ENCODE data around the gene EFCC1. TPM values are rescaled to one million over a fixed set of nuclear protein-coding genes. Genes with fewer than 3 reads are reported as not detected.

Gene EFCC1
- total RNA-seq, 1 donor from 2014 or later: under 0.01 TPM

- no peak for DNase-seq (ENCODE audit: low read depth)
- Histone ChIP-seq H3K27me3 (ENCODE audit: control insufficient read depth, insufficient read depth, low read length) (peaks cover 27% of the 10 kb centered on the region), H3K4me3 (ENCODE audit: low read depth, low read length) (no peak overlapping the region), H3K36me3 (ENCODE audit: control insufficient read depth, insufficient read depth, low read length) (no peaks in the 10 kb centered on the region)
- TF ChIP-seq CTCF (IDR thresholded peaks at IDR 0.05; ENCODE audit: insufficient read depth, low read length, severe bottlenecking): no peak
- no peak for FAIRE-seq
Measured at GRCh38 chr3:129001806-129002572, 885 bp downstream of the EFCC1 start.

GRCh38 chr3:129002573-129003569, 1.8 kb downstream of the EFCC1 start:
- FAIRE-seq (no peak), DNase-seq (ENCODE audit: low read depth) (no peak)
- H3K36me3 ChIP-seq (ENCODE audit: control insufficient read depth, insufficient read depth, low read length): no peaks in the 10 kb centered on the region
- H3K27me3 ChIP-seq (ENCODE audit: control insufficient read depth, insufficient read depth, low read length): peaks cover 27% of the 10 kb centered on the region
- TF ChIP-seq CTCF (IDR thresholded peaks at IDR 0.05; ENCODE audit: insufficient read depth, low read length, severe bottlenecking): no peak
- no peak overlapping the region for H3K4me3 ChIP-seq (ENCODE audit: low read depth, low read length)

- H3K27me3 ChIP-seq (ENCODE audit: control insufficient read depth, insufficient read depth, low read length): peaks cover 27% of the 10 kb centered on the region
- peak; percentile 36 for DNase-seq (ENCODE audit: low read depth)
- TF ChIP-seq CTCF (IDR thresholded peaks at IDR 0.05; ENCODE audit: insufficient read depth, low read length, severe bottlenecking): peak; percentile 54
- FAIRE-seq: no peak
- H3K4me3 ChIP-seq (ENCODE audit: low read depth, low read length): peak overlapping the region; percentile 13
- H3K36me3 ChIP-seq (ENCODE audit: control insufficient read depth, insufficient read depth, low read length): no peaks in the 10 kb centered on the region
Measured at GRCh38 chr3:129003578-129004112, 2.5 kb downstream of the EFCC1 start.

GRCh38 chr3:129004639-129005295, 3.7 kb downstream of the EFCC1 start:
- peaks cover 27% of the 10 kb centered on the region for H3K27me3 ChIP-seq (ENCODE audit: control insufficient read depth, insufficient read depth, low read length)
- no peak overlapping the region for H3K4me3 ChIP-seq (ENCODE audit: low read depth, low read length)
- DNase-seq (ENCODE audit: low read depth): no peak
- no peaks in the 10 kb centered on the region for H3K36me3 ChIP-seq (ENCODE audit: control insufficient read depth, insufficient read depth, low read length)
- no peak for FAIRE-seq
- TF ChIP-seq CTCF (IDR thresholded peaks at IDR 0.05; ENCODE audit: insufficient read depth, low read length, severe bottlenecking): no peak

GRCh38 chr3:129005526-129006303, 4.6 kb downstream of the EFCC1 start:
- Histone ChIP-seq H3K36me3 (ENCODE audit: control insufficient read depth, insufficient read depth, low read length) (no peaks in the 10 kb centered on the region), H3K4me3 (ENCODE audit: low read depth, low read length) (no peak overlapping the region), H3K27me3 (ENCODE audit: control insufficient read depth, insufficient read depth, low read length) (peaks cover 21% of the 10 kb centered on the region)
- TF ChIP-seq CTCF (IDR thresholded peaks at IDR 0.05; ENCODE audit: insufficient read depth, low read length, severe bottlenecking): no peak
- DNase-seq (ENCODE audit: low read depth) (no peak), FAIRE-seq (no peak)
